ENCODE measurements around the gene AQP5. TPM values are rescaled to one million over a fixed set of nuclear protein-coding genes. Genes with fewer than 3 reads are reported as not detected.
A peak's percentile ranks its signal among the peaks of the same experiment; 100 is the strongest.
"Not testable (repeated sequence)": the region's sequence is repeated elsewhere in the genome, so short reads cannot be mapped to it uniquely, and the experiment has no call there.

The AQP5 gene
- total and polyA plus RNA-seq, 12 donors: 0.16 to 2.6 (median 0.52) TPM; not detected in 4

GRCh38 chr12:49984476-49985359 lies 23.0 kb downstream of the AQP5 start:
- no peak for DNase-seq
- intact Hi-C loops (cut with DNase I): no loop called here
- 78 to 84% methylated on average over 9 of the region's 9 CpGs for WGBS, 2 donors
- no peaks in the 10 kb centered on the region for H3K27me3 ChIP-seq
- peak overlapping the region in 4 of 10 donors; percentile 13 to 75 (median 32) for H3K27ac ChIP-seq
- H3K4me3 ChIP-seq: no peak overlapping the region
- ATAC-seq: no peak
- TF ChIP-seq, protein P1, sequence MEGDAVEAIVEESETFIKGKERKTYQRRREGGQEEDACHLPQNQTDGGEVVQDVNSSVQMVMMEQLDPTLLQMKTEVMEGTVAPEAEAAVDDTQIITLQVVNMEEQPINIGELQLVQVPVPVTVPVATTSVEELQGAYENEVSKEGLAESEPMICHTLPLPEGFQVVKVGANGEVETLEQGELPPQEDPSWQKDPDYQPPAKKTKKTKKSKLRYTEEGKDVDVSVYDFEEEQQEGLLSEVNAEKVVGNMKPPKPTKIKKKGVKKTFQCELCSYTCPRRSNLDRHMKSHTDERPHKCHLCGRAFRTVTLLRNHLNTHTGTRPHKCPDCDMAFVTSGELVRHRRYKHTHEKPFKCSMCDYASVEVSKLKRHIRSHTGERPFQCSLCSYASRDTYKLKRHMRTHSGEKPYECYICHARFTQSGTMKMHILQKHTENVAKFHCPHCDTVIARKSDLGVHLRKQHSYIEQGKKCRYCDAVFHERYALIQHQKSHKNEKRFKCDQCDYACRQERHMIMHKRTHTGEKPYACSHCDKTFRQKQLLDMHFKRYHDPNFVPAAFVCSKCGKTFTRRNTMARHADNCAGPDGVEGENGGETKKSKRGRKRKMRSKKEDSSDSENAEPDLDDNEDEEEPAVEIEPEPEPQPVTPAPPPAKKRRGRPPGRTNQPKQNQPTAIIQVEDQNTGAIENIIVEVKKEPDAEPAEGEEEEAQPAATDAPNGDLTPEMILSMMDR (IDR thresholded peaks at IDR 0.05): no peak
- H3K9me3 ChIP-seq: no peaks in the 10 kb centered on the region
- H3K4me1 ChIP-seq: peaks cover 0 to 53% (median 11%) of the 10 kb centered on the region in 9 donors
- H3K36me3 ChIP-seq: peaks cover 0 to 16% (median 0%) of the 10 kb centered on the region in 9 donors

DNA sequence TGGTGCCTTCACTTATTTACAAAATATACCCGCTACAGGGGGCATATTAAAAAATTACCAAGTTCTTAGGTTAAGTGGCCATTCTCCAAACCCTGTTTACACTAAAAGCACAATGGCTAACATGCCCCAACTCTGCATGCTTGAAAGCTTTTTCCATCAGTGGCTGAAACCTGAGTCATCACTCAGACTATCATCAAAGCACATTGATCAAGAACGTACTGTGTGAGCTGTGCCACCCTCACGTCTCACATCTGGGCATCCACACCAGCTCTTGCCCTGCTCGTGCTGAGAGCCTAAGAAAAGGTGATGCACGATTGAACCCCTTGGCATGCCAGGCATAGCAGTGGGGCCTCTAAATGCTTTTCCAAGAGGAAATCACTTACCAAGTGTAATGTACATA lies 24.3 kb downstream of the AQP5 start:
- H3K27ac ChIP-seq: no peak overlapping the region
- TF ChIP-seq, protein P1 (IDR thresholded peaks at IDR 0.05): no peak
- ATAC-seq (no peak), DNase-seq (no peak)
- H3K9me3 ChIP-seq: no peaks in the 10 kb centered on the region
- WGBS, 2 donors: 92 to 95% methylated on average over 5 of the region's 5 CpGs
- H3K36me3 ChIP-seq: peaks cover 0 to 28% (median 0%) of the 10 kb centered on the region in 9 donors
- no peak overlapping the region for H3K4me3 ChIP-seq
- H3K27me3 ChIP-seq: no peaks in the 10 kb centered on the region
- H3K4me1 ChIP-seq: peaks cover 0 to 64% (median 11%) of the 10 kb centered on the region in 9 donors
- intact Hi-C loops (cut with DNase I): no loop called here

GRCh38 chr12:49986476-49986875 lies 24.8 kb downstream of the AQP5 start:
- peaks cover 0 to 30% (median 0%) of the 10 kb centered on the region in 9 donors for H3K36me3 ChIP-seq
- H3K27me3 ChIP-seq; H3K27ac ChIP-seq; H3K9me3 ChIP-seq; H3K4me3 ChIP-seq; ATAC-seq; intact Hi-C loops (cut with DNase I); DNase-seq: not testable (repeated sequence)
- H3K4me1 ChIP-seq: peaks cover 0 to 64% (median 11%) of the 10 kb centered on the region in 9 donors
- 93 to 96% methylated on average over 3 of the region's 3 CpGs for WGBS, 2 donors

DNA sequence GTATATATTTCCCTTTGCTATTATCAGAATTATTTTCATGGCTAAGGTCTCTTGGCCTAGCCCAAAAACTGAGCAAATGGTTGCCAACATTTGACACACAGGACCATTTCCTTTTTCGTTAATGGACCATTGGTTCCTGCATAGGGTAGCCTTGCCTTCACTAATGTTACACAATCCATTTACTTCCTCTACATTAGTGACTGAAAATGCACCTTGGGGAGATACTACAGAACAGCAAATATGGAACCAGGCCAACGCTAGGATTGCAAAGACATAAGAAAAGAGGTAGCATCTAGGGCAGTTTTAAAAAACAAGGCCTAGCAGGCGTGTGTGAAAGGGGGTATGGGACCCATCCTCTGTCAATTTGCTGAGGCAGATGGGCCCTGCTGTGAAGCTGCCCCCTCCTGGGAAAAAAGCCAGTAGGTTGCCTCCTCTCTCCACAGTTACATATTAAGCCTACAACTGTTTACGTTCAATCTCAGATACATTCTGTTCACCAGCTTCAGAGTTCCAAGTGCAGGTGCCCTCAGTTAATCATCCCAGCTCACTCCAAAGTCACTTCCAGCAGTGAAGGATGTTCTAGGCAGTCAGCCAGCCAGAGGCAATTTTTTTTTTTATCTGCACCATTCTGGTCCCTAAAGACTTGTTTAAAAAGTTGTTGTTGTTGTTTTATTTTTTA lies 26.1 kb downstream of the AQP5 start:
- Histone ChIP-seq H3K9me3 (no peaks in the 10 kb centered on the region), H3K36me3 (peaks cover 0 to 43% (median 0%) of the 10 kb centered on the region in 9 donors), H3K4me1 (peaks cover 0 to 55% (median 11%) of the 10 kb centered on the region in 9 donors), H3K27me3 (no peaks in the 10 kb centered on the region), H3K4me3 (no peak overlapping the region), H3K27ac (no peak overlapping the region)
- ATAC-seq: no peak
- intact Hi-C loops (cut with DNase I): no loop called here
- DNase-seq: no peak
- TF ChIP-seq, protein P1 (IDR thresholded peaks at IDR 0.05): no peak
- WGBS, 2 donors: 76 to 81% methylated on average over 4 of the region's 4 CpGs

- Histone ChIP-seq H3K4me1 (peaks cover 0 to 39% (median 1%) of the 10 kb centered on the region in 9 donors), H3K36me3 (peaks cover 0 to 59% (median 8%) of the 10 kb centered on the region in 9 donors)
- H3K9me3 ChIP-seq; ATAC-seq; H3K27ac ChIP-seq; H3K4me3 ChIP-seq; DNase-seq; H3K27me3 ChIP-seq; intact Hi-C loops (cut with DNase I): not testable (repeated sequence)
- WGBS, 2 donors: 72 to 74% methylated on average over 2 of the region's 2 CpGs
Measured at GRCh38 chr12:49989400-49989799, 27.7 kb downstream of the AQP5 start.

Measured in heart right ventricle (tissue), 16 donors.